ENCODE data around the gene CACNA2D4. TPM values are rescaled to one million over a fixed set of nuclear protein-coding genes. Genes with fewer than 3 reads are reported as not detected.
A peak's percentile ranks its signal among the peaks of the same experiment; 100 is the strongest.

Gene CACNA2D4
- total and polyA plus RNA-seq, 2 donors (not counting 1 experiment from before 2014, with no cell fraction given), result 0.68 to 0.99 TPM

GRCh38 chr12:1758376-1758775, 160.1 kb downstream of the CACNA2D4 start:
- Histone ChIP-seq H3K27ac (ENCODE audit: insufficient read depth, low read length) (no peak overlapping the region), H3K4me2 (ENCODE audit: extremely low read depth, insufficient read depth, low read length) (peak overlapping the region; percentile 19), H3K4me1 (ENCODE audit: control insufficient read depth, extremely low read depth, insufficient read depth, low read length) (peaks cover 2% of the 10 kb centered on the region), H4K20me1 (ENCODE audit: control insufficient read depth, extremely low read depth, insufficient read depth, low read length) (no peaks in the 10 kb centered on the region), H3K9ac (ENCODE audit: insufficient read depth, low read length) (no peak overlapping the region), H3K36me3 (ENCODE audit: control insufficient read depth, insufficient read depth, low read length) (no peaks in the 10 kb centered on the region), H3K79me2 (ENCODE audit: control insufficient read depth, insufficient read depth, low read length) (peaks cover 7% of the 10 kb centered on the region), H2AFZ (ENCODE audit: low read length) (no peak overlapping the region), H3K4me3 (replicated peaks in 1 of 4; ENCODE audit: control extremely low read depth in 1 of 4, insufficient read depth in 1 of 4, low read depth in 3 of 4, low read length in 4 of 4) (no peak overlapping the region), H3K27me3 (ENCODE audit: control insufficient read depth, insufficient read depth, low read length) (no peaks in the 10 kb centered on the region), H3K9me3 (ENCODE audit: control insufficient read depth, insufficient read depth, low read depth, low read length) (no peaks in the 10 kb centered on the region)
- TF ChIP-seq CTCF (conservative IDR thresholded peaks at IDR 0.05 in 1 of 2, IDR thresholded peaks at IDR 0.05 in 1 of 2; ENCODE audit: low read depth in 1 of 2, low read length in 2 of 2) (no peak), EZH2 (IDR thresholded peaks at IDR 0.05; ENCODE audit: low read length, missing control alignments) (no peak)
- no peak for DNase-seq (ENCODE audit: low read depth in 2 of 2)

- no peak for TF ChIP-seq EZH2 (IDR thresholded peaks at IDR 0.05; ENCODE audit: low read length, missing control alignments)
- TF ChIP-seq CTCF (conservative IDR thresholded peaks at IDR 0.05 in 1 of 2, IDR thresholded peaks at IDR 0.05 in 1 of 2; ENCODE audit: low read depth in 1 of 2, low read length in 2 of 2), result no peak
- Histone ChIP-seq H3K36me3 (ENCODE audit: control insufficient read depth, insufficient read depth, low read length) (peaks cover 2% of the 10 kb centered on the region), H3K79me2 (ENCODE audit: control insufficient read depth, insufficient read depth, low read length) (peaks cover 6% of the 10 kb centered on the region), H3K4me2 (ENCODE audit: extremely low read depth, insufficient read depth, low read length) (no peak overlapping the region), H3K4me1 (ENCODE audit: control insufficient read depth, extremely low read depth, insufficient read depth, low read length) (no peaks in the 10 kb centered on the region), H3K9me3 (ENCODE audit: control insufficient read depth, insufficient read depth, low read depth, low read length) (no peaks in the 10 kb centered on the region), H3K9ac (ENCODE audit: insufficient read depth, low read length) (no peak overlapping the region), H3K27me3 (ENCODE audit: control insufficient read depth, insufficient read depth, low read length) (no peaks in the 10 kb centered on the region), H3K4me3 (replicated peaks in 1 of 4; ENCODE audit: control extremely low read depth in 1 of 4, insufficient read depth in 1 of 4, low read depth in 3 of 4, low read length in 4 of 4) (no peak overlapping the region), H4K20me1 (ENCODE audit: control insufficient read depth, extremely low read depth, insufficient read depth, low read length) (no peaks in the 10 kb centered on the region), H3K27ac (ENCODE audit: insufficient read depth, low read length) (no peak overlapping the region), H2AFZ (ENCODE audit: low read length) (no peak overlapping the region)
- no peak for DNase-seq (ENCODE audit: low read depth in 2 of 2)
Measured at GRCh38 chr12:1750300-1750699, 168.2 kb downstream of the CACNA2D4 start.

GRCh38 chr12:1749019-1749418, 169.4 kb downstream of the CACNA2D4 start:
- Histone ChIP-seq H4K20me1 (ENCODE audit: control insufficient read depth, extremely low read depth, insufficient read depth, low read length) (no peaks in the 10 kb centered on the region), H3K4me1 (ENCODE audit: control insufficient read depth, extremely low read depth, insufficient read depth, low read length) (no peaks in the 10 kb centered on the region), H3K4me2 (ENCODE audit: extremely low read depth, insufficient read depth, low read length) (no peak overlapping the region), H3K4me3 (replicated peaks in 1 of 4; ENCODE audit: control extremely low read depth in 1 of 4, insufficient read depth in 1 of 4, low read depth in 3 of 4, low read length in 4 of 4) (no peak overlapping the region), H3K27ac (ENCODE audit: insufficient read depth, low read length) (no peak overlapping the region), H3K36me3 (ENCODE audit: control insufficient read depth, insufficient read depth, low read length) (peaks cover 2% of the 10 kb centered on the region), H3K79me2 (ENCODE audit: control insufficient read depth, insufficient read depth, low read length) (peaks cover 6% of the 10 kb centered on the region), H2AFZ (ENCODE audit: low read length) (no peak overlapping the region), H3K9me3 (ENCODE audit: control insufficient read depth, insufficient read depth, low read depth, low read length) (no peaks in the 10 kb centered on the region), H3K27me3 (ENCODE audit: control insufficient read depth, insufficient read depth, low read length) (no peaks in the 10 kb centered on the region), H3K9ac (ENCODE audit: insufficient read depth, low read length) (no peak overlapping the region)
- no peak for DNase-seq (ENCODE audit: low read depth in 2 of 2)
- no peak for TF ChIP-seq CTCF (conservative IDR thresholded peaks at IDR 0.05 in 1 of 2, IDR thresholded peaks at IDR 0.05 in 1 of 2; ENCODE audit: low read depth in 1 of 2, low read length in 2 of 2)
- TF ChIP-seq EZH2 (IDR thresholded peaks at IDR 0.05; ENCODE audit: low read length, missing control alignments), result no peak
